Islet of Langerhans (tissue), 1 donor: ENCODE measurements around the gene LRMDA.
A peak's percentile ranks its signal among the peaks of the same experiment; 100 is the strongest.

Experiments
- FAIRE-seq: peaks from one replicate; lab custom pipeline; 2011; peaks lifted over from hg19 to GRCh38; lab: Jason Lieb, UNC

LRMDA gene

DNA sequence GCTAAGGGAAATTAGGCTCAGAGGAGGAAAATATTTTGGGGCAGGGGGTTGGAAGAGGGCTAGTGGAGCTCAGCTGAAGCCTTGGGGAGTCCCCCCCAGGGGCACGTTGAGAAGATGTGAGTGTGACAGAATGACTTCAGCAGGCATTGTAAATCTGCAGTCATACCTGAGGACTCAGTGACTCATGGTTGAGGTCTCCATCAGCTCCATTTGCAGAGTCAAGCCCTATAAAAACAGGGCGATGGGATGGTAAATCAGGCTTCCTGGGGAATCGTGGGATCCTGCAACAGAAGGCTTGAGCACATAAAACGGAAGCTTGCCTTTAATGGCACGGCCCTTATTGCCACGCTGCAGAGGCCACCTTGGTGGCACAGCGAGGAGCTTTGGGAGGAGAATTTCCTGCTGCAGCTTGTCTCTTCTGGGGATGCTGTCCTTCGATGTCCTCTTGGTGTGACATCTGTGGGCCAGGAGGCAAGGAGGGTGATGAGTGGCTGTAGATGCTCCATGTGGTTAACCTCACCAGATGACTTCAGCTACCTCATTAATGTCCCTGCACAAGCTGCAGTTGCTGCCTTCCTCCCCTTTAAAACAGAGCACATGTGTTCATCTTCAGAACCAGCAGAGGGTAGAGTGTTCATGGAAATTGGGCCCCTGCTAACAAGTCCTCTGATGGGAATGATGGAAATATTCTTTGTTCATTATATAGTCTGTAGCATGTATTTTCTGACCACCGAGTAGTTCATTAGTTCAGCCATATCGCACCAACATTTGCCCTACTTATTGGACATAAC lies 285.9 kb downstream of the LRMDA start:
- FAIRE-seq, result no peak

DNA sequence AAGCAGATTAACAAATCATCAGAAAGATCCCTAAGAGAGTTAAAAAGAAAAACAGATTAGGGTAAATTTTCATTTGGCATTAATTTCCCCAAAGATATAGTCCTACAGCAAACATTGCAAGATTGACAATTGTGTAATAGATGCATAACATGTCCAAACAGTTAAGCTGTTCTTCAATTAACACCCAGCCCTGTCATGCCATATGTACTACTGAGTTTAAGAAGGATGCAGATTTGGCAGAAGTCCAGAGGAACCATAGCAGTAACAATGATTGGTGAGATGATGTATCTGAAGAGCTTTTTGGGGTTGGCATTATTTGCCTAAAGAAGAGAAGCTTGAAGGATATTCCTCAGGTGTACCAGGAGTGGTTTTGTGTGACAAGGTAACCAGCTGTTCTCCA lies 287.6 kb downstream of the LRMDA start:
- no peak for FAIRE-seq

DNA sequence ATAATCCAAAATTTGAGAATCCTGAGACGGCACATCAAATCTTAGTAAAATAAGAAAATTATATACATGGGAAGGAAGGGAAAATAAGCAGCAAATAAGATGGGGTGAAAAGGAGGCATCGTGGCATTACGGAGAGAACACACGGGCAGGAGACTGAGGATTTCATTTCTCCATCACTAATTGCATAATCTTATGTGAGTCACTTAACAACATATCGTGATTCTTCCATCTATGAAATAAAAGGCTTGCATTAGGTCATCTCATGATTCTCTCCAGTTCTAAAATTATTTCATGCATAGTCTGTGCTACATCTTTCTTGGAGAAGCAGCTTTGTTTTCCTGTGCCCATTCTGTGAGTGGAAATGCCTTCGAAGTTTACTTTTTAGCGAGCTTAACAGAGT lies 288.7 kb downstream of the LRMDA start:
- no peak for FAIRE-seq

DNA sequence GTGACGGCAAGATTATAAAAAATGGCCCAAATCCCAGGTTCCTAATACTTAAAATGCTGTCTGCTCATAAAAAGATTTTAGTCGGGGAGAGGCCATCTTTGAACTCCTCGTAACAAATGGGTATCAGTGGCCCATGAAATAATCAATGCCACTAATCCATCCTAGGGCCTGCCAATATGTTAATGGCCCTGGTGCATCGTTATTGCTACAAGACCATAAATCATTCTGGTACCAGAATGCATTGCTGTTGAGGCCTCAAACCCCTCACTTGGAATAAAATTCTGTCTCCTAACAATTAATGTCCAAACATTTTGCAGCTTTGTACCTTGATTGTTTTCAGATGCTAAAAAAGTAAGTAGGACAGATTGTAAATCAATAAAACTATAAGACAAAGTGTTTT lies 290.6 kb downstream of the LRMDA start:
- FAIRE-seq, result no peak

DNA sequence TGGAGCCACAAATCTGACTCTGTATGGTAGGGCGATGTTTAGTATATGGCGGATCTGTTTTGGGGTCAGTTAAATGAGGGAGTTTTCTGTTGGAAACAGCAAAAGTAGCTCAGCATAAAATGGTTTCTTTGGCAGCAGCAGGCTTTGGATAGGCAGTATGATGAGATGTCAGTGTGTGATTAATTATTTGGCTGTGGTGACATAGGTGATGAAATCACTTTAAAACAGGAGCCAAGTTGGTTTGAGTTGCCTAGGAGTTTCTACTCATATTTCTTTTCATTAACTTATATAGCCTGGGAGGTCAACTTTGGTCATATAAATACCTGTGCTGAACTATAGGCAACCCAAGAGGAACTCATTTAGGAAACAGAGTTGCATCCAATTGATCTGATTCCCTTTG lies 291.2 kb downstream of the LRMDA start:
- FAIRE-seq, result no peak

DNA sequence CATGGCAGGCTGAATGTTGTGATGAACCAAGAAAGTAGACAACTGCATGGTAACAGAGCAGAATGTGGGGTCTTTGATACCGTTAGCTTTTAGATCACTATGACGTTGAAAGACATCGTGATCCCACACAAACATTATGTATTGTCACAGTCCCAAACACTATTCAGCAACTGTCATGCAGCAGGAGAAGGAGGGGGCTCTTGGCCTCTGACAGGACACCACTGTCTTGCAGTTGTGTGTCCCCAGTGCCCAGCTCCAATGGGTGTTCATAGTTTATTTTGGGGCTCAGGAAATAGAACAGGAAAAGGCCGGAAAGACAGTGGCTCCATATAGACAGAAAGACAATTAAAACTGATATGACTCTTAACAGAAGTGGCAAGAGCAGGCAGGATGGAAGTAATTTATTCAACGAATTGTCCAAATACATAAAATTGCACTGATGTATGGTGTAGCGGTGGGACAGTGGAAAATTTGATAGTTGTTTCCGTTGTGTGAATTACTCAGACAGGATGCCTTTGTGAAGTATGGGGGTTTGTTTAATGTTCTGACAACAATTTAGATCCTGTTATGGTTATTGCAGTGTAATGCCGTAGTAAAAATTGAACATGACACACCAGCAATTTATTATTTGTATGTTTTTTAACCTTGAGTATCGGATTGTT lies 292.0 kb downstream of the LRMDA start:
- FAIRE-seq, result no peak

DNA sequence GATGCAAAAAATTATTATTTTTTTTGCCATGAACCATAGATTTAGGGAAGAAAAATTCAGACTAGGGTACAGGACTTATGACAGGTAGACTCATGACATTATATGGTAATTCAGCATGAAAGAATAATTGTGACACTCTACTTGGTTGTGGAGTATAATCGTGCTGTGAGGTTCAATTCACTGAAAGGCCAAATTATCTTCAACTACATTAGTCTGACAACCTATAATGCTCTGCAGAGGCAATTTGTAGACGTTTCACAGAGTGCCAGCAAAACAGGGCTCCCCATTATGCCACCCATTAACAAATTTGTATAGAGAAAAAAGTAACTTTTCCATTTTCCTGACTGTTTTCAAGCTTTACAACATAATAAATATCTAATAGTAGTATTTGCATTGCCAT lies 292.6 kb downstream of the LRMDA start:
- peak; percentile 62 for FAIRE-seq

DNA sequence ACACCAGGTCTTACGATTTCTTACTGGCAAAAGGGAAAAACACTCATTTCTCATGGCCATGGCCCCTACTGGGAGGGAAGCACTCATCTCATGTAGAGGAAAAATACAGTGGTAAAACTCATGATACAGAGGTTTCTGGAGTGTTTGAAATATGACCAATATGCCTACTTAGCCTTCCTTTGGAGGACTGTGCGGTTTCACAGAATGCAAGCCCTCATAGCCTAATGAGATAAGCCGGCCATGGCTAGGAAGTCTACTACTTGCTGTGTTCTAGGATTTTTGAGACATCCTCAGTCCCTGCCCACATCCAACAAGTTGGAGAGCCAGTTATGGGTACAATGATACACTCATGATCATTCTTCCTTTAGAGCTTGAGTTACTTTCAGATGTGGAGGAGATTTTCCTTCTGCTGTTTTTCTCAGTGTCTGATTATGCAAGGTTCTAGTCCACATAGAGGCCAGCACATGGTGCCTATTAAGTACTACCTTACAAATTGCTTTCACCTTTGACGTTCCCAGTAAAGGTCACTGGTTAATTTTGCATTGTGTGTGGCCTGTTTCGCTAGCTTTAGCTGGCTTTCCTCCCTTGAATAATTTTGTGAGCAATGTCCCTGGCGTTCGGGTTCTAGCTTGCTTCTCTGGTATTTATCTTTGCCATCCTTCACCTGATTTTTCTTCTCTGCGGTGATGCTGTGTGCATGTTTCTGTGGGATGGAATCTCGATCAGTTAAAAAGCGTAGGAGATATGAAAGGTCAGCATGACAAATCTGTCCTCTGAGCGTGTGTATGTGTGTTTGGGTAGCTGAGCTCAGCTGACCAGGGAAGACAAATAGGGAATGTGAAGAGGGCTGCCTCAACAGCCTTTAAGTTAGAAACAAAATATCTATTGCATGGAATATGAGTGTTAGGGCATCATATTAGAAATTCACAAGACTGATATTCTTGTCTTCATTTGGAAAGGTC lies 295.4 kb downstream of the LRMDA start:
- no peak for FAIRE-seq

DNA sequence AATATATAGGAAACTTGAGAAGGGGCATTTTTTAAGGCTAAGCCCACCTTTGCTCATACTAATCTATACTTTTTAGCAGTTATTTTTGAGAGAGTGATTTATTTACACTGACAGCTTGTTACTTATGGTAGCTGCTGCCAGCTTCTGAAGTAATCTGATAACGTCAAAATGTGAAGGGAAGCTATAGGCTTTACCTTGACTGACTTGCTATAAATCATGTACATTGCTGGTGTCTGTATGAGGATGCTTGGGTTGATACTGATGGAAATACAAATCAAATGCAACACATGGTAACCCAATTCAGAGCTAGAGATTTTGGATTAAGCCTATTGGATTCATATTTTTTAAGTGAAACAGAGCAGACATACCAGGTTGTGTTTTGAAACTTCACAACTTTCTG lies 299.4 kb downstream of the LRMDA start:
- no peak for FAIRE-seq

DNA sequence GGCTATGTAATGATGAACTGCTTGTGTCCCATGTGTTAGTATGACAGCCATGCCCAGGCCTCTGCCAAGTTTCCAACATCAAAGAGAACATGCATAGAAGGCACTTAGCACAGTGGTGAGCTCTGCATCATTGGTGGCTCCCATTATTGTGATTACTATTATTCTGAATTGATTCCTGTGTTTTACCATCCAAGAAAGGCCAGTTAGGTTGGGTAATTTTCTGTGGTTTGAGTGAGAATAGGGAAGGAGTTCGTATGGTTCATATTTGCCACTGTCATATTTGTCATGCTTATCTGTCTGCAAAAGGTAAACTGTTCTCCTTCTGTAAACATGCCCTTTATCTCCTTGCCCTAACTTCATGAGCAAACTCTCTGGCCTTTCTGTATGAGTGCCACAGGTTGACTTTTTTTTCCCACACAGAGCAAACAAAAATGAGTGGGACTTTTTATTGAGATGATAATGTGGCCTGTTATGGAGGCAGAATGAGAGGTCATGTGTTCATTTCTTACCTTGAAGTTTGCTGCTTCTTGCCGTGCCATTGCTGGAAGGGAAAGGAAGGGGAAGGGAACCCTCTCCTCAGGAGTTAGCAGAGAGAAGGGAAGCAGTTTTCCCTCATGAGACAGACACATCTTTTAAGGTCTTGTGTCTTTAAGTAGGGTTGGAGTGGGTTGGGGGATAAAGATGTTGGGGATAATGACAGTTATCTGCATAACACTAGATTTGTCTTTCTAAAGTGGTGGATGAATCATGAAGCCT lies 301.9 kb downstream of the LRMDA start:
- FAIRE-seq, result no peak

DNA sequence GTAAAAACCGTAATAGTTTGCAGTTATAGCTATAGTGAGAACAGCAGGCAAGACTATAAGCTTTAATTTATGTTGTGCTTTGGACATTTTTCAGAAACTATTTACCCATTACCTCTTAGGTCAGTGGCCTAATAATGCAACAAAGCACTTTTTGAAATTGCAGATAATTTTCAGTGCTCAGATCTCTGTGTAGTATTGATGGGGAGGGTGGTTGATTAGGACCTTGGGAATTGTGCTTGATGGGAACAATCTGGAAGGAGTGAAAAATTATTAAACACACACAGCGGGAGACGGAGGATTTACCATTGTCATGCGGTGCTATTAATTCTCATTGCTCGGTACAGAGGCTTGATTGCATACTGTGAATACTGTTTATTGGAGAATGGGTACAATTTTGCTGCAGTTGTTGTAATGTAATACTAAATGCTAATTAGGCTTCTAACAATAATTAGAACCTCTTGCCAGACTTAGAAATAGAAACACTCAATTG lies 304.8 kb downstream of the LRMDA start:
- no peak for FAIRE-seq

DNA sequence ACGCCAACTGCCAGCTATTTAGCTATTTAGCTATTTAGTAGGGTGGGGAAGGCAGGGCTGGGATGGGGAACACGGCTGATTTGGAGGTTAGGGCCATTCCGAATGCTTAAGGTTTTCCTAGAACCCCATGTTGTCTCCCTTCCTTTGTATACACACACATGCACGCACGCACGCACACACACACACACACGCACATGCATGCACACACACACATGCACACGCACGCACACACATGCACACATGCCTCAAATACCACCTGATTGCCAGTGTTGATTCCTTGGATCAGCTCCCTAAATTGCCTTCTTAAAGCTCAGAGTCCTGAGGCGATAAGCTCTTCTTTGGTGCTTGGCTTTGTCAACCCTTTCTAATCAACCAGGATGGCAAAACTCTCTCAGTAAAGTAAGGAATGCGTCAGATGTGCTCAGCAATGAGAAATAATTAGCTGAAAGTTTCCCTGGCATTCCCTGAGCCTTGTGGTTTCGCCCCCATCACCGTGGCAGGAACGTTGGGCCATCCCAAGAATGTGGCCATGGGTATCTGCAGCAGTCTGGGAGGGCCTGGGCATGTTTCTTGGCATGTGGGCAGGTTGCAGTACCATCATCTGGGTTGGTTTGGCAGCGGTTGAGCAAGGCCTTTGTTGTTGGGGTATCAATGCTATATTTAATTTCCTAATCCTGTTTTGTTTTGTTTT lies 305.6 kb downstream of the LRMDA start:
- no peak for FAIRE-seq

DNA sequence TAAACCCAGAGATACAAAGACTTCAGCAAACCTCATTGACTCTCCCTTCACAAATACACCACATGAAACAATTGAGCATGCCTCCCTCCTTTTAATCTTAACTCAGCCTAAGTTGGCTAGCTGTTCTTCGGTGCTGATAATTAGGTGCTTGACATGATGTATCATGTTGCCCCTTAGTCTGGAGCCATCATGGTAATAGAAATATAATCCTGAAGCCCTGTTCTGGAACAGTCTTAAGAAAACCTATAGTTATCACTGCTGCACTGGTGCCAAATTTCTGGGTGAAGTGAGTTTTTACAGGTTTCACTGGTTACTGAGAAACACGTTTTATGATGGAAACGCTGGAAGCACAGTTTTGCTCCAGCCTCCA lies 306.1 kb downstream of the LRMDA start:
- FAIRE-seq, result no peak

DNA sequence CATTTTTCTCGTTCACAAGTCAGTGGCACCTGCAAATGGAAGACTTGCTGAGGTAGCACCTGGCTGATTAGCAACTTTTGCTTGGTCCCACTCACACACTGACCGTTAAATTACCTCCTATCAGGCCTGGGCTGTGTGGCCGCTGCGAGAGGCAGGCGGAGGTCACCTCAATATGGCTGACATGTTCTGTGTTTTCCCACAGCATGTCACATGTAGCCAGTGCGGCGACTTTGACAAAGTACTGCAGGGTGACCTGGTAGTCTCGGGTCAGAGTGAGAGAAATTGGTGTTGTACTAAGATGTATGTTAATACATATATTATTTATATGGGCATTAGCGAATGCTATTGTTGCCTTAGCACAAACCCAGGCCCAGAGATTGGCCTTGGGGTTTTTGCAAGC lies 307.5 kb downstream of the LRMDA start:
- no peak for FAIRE-seq

DNA sequence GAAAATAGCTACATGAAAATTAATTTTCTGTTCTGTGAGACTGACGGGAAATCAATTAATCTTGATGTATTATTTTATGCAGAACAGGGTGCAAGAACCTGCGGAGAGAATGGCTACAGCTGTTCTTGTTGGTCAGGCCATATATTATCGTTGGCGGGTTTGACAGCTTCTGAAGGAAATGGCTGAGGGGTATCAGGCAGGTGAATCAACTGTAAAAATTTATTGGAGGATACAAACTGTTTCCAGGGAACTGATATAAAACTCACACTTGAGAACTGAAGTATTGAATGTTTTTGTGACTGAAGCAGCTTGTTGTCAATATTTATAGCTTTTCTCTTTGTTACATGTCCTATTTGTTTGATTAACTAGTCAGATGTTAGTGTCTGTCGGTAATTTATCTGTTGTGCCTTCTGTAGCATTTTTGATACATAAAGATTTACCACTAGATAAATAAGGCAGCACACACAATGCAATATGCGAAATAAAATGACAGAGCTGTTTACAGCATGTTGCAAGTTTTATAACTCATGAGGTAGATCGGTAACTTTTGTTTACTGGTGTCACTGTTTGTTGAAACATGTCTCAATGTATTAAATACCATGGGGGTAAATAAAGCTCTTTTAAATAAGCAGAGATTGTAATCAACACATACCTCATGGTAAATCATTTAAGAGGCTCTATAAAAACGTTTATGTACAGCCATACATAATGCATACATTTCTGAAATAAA lies 308.2 kb downstream of the LRMDA start:
- FAIRE-seq, result no peak

DNA sequence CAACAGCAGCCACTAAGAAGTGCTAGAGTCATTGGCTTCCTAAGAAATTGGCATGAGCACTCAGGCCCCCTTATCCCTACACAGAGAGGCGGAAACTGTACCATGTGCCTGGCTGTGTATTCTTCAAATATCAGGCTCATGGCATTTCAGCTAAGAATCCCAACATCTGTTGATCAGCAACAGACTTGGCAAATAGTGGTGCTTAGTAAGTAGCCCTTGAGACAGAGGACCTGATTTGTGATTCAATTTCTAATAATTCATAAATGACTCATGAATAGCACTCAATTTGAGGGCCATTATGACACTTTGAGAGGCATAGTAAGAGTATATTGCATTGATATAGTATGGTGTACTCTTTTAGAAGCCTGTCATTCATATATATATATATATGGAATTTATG lies 309.1 kb downstream of the LRMDA start:
- FAIRE-seq, result no peak

DNA sequence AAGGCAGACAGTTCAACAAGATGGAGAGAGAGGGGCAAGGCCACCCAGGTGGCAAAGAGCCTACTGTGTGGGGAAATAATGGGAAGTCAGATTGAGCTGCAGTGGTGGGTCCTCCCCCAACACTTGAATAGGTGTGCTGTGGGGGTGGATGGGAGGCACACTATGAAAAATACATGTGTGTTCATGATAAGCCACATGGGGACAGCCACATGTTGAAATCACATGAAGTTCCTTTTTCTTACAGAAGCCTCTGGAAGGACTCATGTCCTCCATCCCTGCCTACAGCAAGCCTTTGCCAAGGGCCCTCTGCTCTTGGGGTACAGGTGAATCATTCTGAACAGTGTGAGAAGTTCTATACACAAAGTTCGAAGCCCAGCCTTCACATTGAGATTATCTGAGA lies 310.9 kb downstream of the LRMDA start:
- FAIRE-seq, result no peak

DNA sequence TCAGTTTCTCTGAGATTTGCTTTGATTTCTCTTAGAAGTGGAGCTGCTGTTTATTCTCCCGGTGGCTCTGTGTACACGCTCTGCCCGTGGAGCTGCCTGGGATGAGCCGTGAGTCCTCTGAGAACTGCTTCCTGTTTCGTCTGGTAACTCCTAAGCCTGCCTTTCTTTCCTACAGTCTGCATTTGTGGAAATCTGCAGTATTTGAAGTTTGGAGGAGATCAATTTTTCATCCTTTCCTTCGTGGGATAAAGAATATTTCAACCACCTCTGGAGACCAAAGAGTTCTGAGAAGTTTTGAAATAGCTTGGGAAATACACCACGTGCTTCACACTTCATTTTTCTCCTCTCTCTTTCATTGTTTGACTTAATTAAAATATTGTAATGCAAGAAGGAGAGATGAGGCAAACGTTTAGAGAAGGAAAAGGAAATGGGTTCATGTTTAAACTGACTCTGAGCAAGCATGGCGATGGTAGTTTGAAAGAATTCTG lies 311.9 kb downstream of the LRMDA start:
- FAIRE-seq, result no peak

DNA sequence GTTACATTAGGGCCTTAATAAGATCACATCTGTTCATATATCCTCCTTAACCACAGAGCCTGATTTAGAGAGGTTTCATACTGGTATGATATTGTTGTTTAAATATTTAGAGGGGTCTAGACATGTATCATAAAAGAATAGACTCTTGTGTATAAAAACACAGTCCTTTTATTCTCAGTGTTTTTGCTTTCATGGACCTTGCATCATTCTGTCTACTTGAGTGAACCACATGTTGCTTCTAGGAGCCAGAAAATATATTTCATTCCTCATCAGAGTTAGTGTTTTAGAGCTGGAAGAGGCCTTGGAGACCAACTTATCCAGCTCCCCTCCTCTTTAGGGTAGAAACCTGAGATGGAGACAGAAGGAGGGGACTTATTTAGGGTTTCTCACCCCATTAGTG lies 312.8 kb downstream of the LRMDA start:
- no peak for FAIRE-seq

DNA sequence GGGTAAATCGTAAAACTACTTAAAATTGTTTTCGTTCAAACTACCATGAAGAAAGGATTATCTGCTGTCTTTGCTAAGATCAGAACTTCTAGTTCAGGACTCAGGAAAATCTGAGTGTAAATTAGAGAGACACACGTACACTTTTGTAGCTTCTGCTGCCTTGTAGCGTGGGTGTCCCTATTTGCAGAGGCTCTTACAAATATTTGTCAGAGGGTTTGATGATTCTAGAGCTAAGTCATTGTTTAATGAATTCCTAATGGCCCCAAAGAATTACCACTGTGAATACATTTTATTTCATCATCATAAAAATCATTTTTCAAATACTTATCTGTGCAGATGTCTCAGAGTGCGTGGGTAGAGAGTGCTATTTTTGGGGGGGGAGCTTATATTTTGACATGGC lies 314.9 kb downstream of the LRMDA start:
- peak; percentile 36 for FAIRE-seq
